Activated B cell treated with CpG ODN at 0.5 μM for 24 hours (primary cell): ENCODE results near the gene FAM151A. TPM values are rescaled to one million over a fixed set of nuclear protein-coding genes. Genes with fewer than 3 reads are reported as not detected.

ENCODE experiments used
- ATAC-seq: fragments of 200-7000 bp; cut with Tn5 transposase; one replicate; pipeline ENCODE4 v1.10.0; 2021; ENCODE audit warnings: low read depth, mild to moderate bottlenecking, moderate library complexity
- CTCF ChIA-PET: fragments of 350-600 bp; sonication (Branson Sonifier 250); formaldehyde crosslinking; loops from one replicate; lab custom pipeline; 2021; ENCODE audit warnings: antibody characterized with exemption; lab: Charles Lee
- POLR2A ChIA-PET: fragments of 350-600 bp; sonication (Branson Sonifier 250); formaldehyde crosslinking; loops from one replicate; lab custom pipeline; 2021; ENCODE audit warnings: antibody characterized with exemption; lab: Charles Lee
- DNase-seq: peaks from one replicate; pipeline ENCODE4 v3.0.0; 2022
- H3K27ac Mint-ChIP-seq: one replicate; pipeline ENCODE4 v1.8.0; 2020; ENCODE audit warnings: mixed read lengths
- H3K27me3 Mint-ChIP-seq: one replicate; pipeline ENCODE4 v1.8.0; 2021; ENCODE audit warnings: mixed read lengths
- H3K36me3 Mint-ChIP-seq: one replicate; pipeline ENCODE4 v1.8.0; 2021; ENCODE audit warnings: low read depth, mixed read lengths
- H3K4me1 Mint-ChIP-seq: one replicate; pipeline ENCODE4 v1.8.0; 2021; ENCODE audit warnings: mixed read lengths
- H3K4me3 Mint-ChIP-seq: one replicate; pipeline ENCODE4 v1.8.0; 2020; ENCODE audit warnings: mild to moderate bottlenecking, mixed read lengths
- H3K9me3 Mint-ChIP-seq: one replicate; pipeline ENCODE4 v1.8.0; 2020; ENCODE audit warnings: mixed read lengths
- CTCF ChIP-seq: fragments of 200-600 bp; IDR thresholded peaks from one replicate; pipeline ENCODE4 v1.8.0; 2022; ENCODE audit warnings: antibody characterized with exemption, mild to moderate bottlenecking
- intact Hi-C: fragments of 100-400 bp; cut with micrococcal nuclease; formaldehyde crosslinking; loops from one replicate; pipeline ENCODE4 v1.15.1; 2024
- total RNA-seq: library from RNA; stranded (reverse); gene quantifications from 2 replicates; pipeline ENCODE4 v1.2.3, GENCODE V29; 2022

FAM151A gene
- total RNA-seq, 1 donor from 2014 or later = not detected

DNA sequence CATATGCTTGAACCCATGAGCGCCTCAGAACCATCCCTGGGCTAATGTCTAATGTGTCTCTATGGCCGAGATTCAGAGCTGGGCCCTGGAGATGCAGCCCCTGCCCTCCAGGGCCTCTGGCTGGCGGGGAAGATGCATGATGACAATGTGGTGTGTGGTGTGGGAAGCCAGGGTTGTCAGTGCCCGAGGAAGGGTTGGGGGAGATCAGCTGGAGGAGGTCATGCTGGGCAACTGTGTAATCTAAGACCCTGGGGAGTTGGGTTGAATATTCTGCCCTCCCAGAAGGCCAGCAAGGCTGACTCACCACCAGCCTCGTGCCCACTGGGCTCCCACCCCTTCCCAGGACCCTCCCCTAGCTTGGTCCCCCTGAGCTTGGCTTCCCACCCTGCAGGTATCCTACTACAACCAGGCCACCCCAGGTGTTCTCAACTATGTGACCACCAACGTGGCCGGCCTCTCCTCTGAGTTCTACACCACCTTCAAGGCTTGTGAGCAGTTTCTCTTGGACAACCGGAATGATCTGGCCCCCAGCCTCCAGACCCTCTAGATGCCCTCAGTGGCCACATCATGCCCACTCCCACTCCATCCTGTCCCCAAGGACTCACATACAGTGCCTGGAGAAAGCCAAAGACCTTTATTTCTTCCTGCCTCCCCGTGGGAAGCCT is 14.6 kb downstream of the FAM151A start:
- POLR2A ChIA-PET = no interaction called here
- Mint-ChIP-seq H3K36me3 (no peaks in the 10 kb centered on the region), H3K9me3 (no peaks in the 10 kb centered on the region), H3K4me3 (no peak overlapping the region), H3K27me3 (peaks cover 2% of the 10 kb centered on the region), H3K4me1 (peaks cover 3% of the 10 kb centered on the region), H3K27ac (no peak overlapping the region)
- TF ChIP-seq CTCF = no peak
- ATAC-seq = no peak
- DNase-seq = no peak
- CTCF ChIA-PET = no interaction called here
- intact Hi-C loops = no loop called here

- CTCF ChIA-PET = no interaction called here
- no peak for DNase-seq
- Mint-ChIP-seq H3K36me3 (no peaks in the 10 kb centered on the region), H3K4me1 (peaks cover 3% of the 10 kb centered on the region), H3K9me3 (no peaks in the 10 kb centered on the region), H3K27ac (no peak overlapping the region), H3K27me3 (peaks cover 2% of the 10 kb centered on the region), H3K4me3 (no peak overlapping the region)
- POLR2A ChIA-PET = no interaction called here
- no peak for TF ChIP-seq CTCF
- ATAC-seq = no peak
- intact Hi-C loops = no loop called here
These were observed 15.3 kb downstream of the FAM151A start for GRCh38 chr1:54607821-54608565.

DNA sequence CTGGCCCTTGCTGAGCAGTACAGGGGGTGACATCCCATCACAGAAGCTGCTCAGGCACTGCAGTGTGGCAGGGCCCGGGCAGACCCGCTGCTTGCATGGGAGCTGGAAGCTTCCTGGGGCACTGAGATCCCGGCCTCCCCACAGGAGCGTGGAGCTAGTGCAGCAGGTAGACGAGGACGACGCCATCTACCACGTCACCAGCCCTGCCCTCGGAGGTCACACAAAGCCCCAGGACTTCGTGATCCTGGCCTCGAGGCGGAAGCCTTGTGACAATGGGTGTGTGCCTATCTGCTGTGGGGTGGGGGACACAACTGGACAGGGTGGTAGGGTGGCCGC is 16.4 kb downstream of the FAM151A start:
- H3K36me3 Mint-ChIP-seq = no peaks in the 10 kb centered on the region
- H3K27ac Mint-ChIP-seq = no peak overlapping the region
- DNase-seq (no peak), ATAC-seq (no peak)
- no peak for TF ChIP-seq CTCF
- H3K9me3 Mint-ChIP-seq = no peaks in the 10 kb centered on the region
- CTCF ChIA-PET = no interaction called here
- POLR2A ChIA-PET = no interaction called here
- H3K4me1 Mint-ChIP-seq = peaks cover 3% of the 10 kb centered on the region
- H3K27me3 Mint-ChIP-seq = peaks cover 2% of the 10 kb centered on the region
- intact Hi-C loops = no loop called here
- no peak overlapping the region for H3K4me3 Mint-ChIP-seq

DNA sequence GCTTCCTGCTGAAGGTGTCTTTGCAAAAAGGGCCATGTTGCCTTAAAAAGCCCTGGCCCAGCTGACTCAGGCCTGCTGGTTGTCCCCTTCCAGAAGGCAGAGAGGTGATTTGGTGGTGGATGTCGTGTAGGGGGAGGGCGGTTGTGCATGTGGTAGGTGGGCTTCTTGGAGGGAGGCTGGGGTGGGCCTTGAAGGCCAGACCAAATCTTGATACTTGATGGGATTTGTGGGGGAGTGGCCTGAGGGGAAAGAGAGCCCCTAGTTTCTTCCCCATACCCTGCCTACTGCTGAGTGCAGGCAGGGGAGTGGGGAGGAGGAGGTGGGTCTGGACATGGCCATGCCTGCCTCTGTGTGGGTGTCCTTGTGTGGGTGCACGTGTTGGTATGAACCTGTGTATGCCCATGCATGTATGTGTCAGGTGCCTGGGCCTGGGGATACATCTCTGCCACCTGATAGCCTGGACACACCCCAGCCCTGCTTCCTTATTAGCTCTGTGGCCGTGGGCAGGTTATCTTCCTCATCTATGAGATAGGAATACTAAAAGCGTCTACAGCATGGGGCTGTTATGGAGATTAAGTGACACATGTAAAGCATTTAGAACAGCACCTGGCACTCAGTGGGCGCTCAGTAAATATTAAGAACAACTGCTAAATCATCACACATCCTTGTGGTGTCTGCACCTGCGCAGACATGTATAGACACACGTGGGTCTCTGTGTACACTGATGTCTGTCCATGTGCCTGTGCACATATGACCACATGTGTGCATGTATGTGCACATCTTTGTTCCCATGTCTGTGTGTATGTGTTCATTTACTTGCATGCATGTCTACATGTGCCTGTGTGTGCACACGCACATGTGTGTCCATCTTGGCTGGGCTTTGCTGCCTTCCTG is 17.0 kb downstream of the FAM151A start:
- H3K9me3 Mint-ChIP-seq = no peaks in the 10 kb centered on the region
- no peak overlapping the region for H3K27ac Mint-ChIP-seq
- DNase-seq (no peak), ATAC-seq (no peak)
- CTCF ChIA-PET = no interaction called here
- H3K4me1 Mint-ChIP-seq = peaks cover 3% of the 10 kb centered on the region
- H3K27me3 Mint-ChIP-seq = peaks cover 2% of the 10 kb centered on the region
- no peak overlapping the region for H3K4me3 Mint-ChIP-seq
- POLR2A ChIA-PET = no interaction called here
- no peaks in the 10 kb centered on the region for H3K36me3 Mint-ChIP-seq
- intact Hi-C loops = no loop called here
- no peak for TF ChIP-seq CTCF
